Stimulated activated CD4-positive, alpha-beta T cell treated with anti-CD3 and anti-CD28 coated beads, Interleukin-15, amount 100 ng/mL, for 24 hours (primary cell): Measurements from ENCODE around the gene SEZ6.

Experiments
- DNase-seq: peaks from one replicate; pipeline ENCODE4 v3.0.0-alpha.2; 2020

Gene SEZ6

GRCh38 chr17:28928061-28928460 lies 77.8 kb downstream of the SEZ6 start:
- peak; percentile 42 for DNase-seq

DNA sequence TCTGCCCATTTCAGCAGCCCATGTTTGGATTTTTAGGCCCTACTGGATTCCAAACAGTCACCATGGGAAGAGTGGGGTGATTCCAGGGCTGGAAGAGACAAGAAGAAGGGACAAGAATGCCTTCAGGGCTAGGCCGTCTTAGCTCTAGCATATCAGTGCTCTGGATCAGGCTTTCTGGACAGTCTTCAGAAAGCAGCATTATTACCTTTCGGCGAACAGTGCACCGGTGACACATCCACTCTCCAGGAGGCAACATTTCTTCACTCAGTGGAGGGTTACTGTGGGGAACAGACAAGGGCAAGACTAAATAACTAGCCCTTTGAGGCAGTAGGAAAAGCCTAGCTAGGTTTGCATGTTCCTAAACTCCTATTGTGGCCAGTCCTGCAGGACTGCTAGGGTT lies 79.0 kb downstream of the SEZ6 start:
- DNase-seq: no peak

GRCh38 chr17:28926366-28926765 lies 79.5 kb downstream of the SEZ6 start:
- DNase-seq: no peak

DNA sequence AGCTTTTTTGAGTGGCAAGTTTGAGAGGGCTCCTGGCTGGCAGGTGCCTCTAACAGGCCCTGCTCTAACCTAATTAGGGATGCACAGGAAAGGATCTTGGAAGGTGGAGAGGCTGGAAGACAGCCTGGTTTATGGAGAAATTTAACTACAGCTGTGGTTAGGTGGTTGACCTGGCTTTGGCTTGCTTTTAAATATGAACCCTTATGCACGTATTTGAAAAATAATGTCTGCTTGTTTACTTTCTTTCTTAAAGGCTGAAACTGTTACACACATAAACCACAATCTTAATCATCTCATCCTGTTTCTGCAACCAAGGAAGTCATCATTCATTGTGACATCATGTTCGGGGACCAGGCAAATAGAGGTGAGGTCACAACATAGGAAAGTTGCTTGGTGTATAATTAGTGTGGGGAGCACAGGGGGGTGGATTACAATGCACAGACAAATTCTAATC lies 79.9 kb downstream of the SEZ6 start:
- DNase-seq: peak; percentile 32

DNA sequence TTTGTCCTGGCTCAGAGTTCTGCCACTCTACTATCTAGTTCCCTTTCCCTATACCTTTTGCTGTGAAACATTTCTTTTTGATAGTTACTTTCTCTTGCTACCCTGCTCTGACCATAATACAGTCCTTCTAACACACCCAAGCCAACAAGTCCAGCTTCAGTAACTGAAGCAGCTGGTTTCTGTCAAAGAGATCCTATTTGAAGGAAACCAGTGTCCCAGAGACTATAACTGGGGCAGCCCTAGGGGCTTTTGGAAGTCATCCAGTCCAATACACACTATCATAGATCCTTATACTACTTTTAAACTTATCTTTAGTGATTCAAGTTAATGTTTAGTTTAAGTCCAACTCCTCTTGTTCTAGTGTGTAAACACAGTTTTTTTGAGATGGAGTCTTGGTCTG lies 85.6 kb downstream of the SEZ6 start:
- no peak for DNase-seq

- DNase-seq: no peak
Observed at GRCh38 chr17:28918295-28918694, 87.5 kb downstream of the SEZ6 start.

- no peak for DNase-seq
Observed at GRCh38 chr17:28917465-28917864, 88.4 kb downstream of the SEZ6 start.

DNA sequence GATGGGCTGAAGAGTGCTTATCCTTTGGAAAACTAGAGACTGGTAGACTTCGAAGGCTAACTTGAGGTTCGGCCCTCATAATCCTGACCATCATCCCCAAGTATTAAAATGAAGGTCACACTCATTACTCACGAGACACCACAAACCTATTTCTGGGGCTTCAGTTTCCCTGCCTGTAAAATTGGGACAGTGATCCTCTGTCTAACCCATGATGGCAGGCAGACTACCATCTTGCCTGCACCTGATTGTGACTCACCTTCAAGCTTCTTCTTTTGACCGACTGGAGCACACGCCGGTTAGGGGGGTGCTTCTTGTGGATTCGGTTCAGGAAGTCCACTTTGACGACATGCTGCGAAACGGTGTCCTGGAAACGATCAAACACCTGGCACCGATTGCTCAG lies 88.8 kb downstream of the SEZ6 start:
- no peak for DNase-seq

DNA sequence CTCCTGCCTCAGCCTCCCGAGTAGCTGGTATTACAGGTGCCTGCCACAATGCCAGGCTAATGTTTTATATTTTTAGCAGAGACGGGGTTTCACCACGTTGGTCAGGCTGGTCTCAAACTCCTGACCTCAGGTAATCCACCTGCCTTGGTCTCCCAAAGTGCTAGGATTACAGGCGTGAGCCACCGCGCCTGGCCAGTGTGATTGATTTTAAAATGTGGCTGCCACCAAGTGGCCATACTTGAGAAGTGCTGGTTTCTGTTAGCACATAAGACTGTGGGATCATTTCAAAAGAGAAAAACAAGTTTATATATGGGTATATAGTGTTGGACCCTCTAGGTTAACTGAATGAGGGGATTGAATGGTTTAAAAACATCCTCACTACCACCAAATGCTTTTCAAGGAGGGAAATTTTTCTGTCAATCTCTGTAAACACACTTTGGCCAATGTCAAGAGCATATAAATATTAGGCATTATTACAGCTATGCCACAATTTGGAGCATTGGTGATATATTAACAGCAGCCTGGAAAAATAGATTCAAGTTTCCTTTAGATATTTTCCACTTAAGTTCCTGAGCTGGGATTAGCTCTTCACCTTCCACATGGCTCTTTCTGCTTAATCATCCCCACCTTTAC lies 89.4 kb downstream of the SEZ6 start:
- peak; percentile 53 for DNase-seq

DNA sequence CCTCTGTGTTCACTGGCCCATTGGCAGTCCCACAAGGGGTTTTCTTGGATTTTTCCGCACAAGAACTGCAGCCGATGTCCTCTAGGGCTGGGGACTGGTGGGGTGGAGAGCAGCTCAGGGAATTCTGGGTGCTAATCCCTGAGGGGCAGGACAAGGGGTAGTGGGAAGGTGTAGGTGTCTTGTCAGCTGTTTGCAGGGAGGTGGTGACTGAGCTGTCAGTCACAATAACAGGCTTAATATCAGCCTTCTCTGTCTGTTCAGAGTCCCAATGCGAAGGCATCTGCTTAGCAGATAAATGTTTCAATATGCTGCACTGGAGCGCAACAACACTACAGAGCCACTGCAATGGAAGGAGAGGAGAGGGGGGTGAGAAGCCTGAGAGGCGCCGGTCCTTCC lies 92.9 kb downstream of the SEZ6 start:
- DNase-seq: no peak

- no peak for DNase-seq
Observed at GRCh38 chr17:28912281-28912937, 93.4 kb downstream of the SEZ6 start.

- no peak for DNase-seq
Observed at GRCh38 chr17:28911411-28912045, 94.3 kb downstream of the SEZ6 start.

GRCh38 chr17:28910534-28910933 lies 95.3 kb downstream of the SEZ6 start:
- no peak for DNase-seq

- DNase-seq: no peak
Observed at GRCh38 chr17:28908640-28909167, 97.1 kb downstream of the SEZ6 start.

DNA sequence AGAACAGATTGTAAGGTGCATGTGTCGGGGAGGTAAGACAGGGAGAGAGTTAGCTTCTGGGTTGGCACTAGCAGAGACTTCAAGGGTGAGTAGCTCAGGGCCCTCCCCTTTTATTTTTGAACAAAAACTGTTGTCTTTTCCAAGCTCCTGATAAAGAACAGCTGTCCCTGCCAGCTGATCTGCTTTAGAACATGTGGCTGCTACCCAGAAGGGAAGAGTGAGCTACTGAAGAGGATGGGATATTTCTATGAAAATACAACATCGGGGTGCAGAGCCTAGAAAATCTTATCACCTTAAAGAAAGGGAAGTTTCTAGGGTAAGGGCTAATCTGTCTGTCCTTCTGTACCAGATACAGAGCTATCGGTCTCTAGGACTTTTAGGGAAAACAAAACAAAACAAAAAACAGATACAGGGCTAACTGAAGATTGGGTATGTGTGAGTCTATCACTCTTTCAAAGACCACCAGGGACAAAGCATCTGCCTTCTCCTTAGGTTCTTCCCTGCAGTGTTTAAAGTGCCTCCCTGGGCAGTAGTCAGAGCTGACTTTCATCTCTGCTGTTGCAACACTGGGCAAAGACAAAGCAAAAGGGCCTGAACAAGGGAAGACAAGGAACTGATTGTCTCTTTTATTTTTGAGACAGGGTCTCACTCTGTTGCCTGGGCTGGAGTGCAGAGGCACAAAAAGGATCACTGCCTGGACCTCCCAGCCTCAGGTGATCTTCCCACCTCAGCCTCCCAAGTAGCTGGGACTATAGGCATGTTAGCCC lies 97.9 kb downstream of the SEZ6 start:
- DNase-seq: no peak

GRCh38 chr17:28906706-28907438 lies 99.0 kb downstream of the SEZ6 start:
- DNase-seq: no peak

- DNase-seq: no peak
Observed at GRCh38 chr17:28906276-28906675, 99.6 kb downstream of the SEZ6 start.
